GM18861 (cell line): Measurements from ENCODE around the gene LITAF.

Experiments used
- ATAC-seq: cut with Tn5 transposase; IDR thresholded peaks from one replicate; pipeline ENCODE4 v1.9.1; 2021; ENCODE audit not compliant: unreplicated experiment

Gene LITAF

DNA sequence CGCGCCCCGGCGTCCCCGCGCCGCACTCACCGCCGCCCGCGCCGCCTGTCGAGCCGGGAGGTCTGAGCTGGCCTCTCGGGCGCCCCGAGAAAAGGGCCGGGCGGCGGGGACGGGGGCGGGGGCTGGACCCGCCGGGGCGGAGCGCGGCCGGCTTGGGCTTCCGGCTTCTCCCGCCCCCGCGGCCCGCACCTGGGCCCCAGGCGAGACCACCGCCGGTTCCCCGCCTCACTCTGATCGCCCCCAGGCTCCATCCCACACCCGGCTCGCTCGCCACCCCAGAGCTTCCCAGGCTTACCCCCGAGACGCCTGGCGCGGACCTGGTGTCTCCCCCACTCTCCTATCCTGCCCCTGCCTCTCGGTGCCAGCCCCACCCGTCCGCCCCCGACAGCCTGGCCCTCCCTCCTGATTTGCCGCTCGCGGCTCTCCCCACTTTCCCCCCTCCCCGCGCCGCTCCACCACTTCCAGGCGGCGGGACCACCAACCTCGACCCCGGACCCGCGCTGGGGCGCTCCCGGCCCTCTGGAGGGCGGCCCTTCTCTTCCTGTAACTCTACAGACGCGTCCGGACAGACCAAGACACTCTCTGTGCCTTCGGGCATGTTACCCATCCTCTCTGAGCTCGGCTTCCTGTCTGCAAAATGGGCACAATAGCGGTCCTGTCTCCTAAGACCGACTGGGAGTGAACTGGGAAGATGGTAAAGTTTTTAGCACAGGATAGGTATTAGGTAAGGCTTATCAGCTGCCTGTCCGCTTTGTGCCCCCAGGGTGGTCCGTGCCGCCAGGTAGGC, at the start of gene LITAF:
Gene LITAF (minus strand): TSS at position 64 of the 787 bp plus-strand sequence. CDS start 30,189 bp downstream, outside the sequence.
- peak; percentile 35 for ATAC-seq

DNA sequence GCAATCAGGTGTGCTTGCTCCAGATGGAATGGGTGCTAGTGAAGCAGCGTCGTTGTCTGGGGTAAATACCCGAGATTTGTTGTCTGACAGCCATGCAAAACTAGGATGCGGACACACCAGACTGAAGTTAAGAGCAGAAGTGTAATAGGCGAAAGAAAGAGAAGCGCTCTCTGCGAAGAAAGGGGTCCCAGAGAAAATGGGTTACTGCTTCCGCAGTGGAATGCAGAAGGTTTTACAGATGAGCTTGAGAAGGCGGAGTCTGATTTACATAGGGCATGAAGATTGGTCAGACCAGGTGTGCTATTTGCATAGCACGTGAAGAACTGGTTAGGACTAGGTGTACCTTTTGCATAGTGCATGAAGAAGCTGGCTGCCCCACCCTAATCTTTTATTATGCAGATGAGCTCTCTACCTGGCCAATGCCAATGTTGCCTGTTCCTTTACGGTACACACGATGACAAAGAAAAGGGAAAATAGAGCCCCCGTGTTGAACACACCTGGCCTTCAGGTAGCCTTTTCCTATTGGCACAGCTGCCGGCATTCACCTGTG, 49.5 kb upstream of the LITAF start:
- ATAC-seq, result no peak

DNA sequence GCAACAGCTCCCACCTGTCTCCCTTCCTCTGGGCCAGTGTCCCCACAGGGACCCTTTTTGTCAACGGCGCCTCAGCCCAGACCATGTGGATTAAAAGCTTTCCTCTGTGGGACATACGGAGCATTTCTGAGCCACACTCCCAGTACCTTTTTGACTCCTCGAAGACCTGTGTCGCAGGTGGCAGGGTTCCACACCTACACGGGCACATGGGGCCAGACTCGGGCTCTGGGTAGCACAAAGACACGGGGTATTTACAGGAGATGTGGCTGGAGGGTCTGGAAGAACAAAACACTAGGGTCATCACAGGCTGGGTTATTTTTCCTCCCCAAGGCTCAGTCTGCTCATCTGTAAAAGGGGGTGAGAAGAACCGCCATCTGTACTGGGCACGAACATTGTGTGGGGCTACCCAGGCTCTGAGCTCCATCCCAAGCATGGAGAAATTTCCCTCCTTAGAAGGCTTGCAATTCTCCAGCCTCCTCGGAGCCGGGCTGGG, 49.0 kb upstream of the LITAF start:
- no peak for ATAC-seq

DNA sequence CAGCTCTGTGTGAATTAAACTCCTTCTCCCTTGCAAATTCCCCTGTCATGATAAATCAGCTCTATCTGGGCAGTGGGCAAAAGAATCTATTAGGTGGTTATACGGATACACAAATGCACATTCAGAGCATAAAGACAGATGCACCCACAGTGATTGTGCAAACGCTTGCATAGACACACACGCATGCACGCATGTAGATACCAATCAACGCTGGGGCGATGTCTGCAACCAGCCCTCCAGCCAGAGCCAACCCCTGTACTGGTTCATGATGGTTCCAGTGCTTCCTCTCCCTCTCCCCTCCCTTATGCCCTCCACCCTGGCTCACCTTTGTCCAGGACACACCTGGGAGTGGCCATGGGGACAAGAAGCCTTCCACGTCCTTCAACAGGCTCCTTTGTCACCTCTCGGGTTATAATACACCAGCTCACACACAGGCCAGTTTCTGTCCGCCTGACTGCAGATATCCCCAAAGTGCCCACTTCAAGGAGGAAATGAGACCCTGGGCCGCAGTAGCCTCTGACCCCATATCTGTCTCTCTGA, 48.5 kb upstream of the LITAF start:
- ATAC-seq, result no peak

DNA sequence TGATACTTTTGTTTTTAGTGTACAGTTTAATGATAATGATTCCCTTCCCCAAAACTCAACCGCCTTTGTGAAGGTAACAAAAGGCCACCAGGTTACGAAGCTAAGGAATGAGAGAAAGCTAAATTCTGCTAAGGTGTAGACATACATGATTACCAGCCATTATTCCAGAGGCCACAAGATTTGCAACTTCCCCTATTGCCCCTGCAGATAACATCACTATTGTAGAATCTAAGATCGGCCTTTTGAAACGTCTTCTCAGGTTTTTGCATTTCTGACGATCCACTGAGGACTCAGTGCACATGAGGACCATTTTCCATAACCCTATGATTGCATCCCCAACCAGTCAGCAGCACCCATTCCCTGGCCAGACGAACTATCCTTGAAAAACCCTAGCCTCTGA, 47.6 kb upstream of the LITAF start:
- ATAC-seq, result no peak

DNA sequence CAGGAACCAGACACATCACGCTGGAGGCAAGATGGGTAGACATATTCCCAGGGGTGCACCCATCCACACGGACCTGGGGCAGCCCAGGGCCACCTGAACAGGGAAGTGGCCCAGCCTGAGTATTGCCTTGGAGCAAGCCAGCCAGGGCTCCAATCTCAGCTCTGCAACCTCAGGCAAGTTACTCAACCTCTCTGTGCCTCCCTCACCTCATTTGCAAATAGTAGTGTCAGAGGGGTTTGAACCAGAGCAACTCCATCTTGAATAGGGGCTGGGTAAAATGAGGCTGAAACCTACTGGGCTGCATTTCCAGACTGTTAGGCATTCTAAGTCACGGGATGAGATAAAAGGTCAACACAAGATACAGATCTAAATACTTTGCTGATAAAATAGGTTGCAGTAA, 46.4 kb upstream of the LITAF start:
- no peak for ATAC-seq

DNA sequence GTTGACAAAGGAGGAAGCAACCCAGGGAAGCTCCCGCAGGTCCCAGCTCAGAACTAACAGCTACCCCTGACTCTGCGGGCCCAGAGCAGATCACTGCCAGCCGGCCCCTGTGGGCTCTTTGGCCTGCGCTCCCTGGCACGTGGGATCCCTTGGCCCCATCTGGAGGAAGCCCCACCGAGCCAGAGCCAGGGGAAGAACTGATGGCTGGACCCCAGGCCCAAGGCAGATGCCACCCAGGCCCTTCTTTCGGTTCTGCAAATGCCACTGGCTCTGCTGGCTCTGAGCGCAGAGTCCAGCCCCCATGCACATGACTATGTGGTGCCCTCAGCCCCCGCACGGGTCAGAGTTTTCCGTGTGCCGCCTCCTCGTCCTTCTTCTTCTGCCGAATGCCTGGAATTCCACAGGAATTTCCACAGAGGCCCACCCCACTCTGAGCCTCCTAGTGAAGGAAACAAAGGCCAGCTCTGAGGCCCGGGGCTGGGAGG, 45.8 kb upstream of the LITAF start:
- no peak for ATAC-seq

DNA sequence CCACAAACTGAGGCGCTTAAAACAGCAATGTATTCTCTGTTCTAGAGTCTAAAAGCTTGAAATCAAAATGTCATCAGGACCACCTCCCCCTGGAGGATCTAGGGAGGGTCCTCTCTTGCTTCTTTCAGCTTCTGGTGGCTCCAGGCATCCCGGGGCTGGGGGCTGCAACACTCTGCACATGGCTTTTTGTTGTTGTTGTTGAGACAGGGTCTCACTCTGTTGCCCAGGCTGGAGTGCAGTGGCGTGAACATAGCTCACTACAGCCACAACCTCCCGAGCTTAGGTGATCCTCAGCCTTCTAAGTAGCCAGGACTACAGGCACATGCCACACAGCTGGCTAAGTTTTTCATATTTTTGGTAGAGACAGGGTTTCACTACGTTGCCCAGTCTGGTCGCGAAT, 44.5 kb upstream of the LITAF start:
- ATAC-seq, result no peak

DNA sequence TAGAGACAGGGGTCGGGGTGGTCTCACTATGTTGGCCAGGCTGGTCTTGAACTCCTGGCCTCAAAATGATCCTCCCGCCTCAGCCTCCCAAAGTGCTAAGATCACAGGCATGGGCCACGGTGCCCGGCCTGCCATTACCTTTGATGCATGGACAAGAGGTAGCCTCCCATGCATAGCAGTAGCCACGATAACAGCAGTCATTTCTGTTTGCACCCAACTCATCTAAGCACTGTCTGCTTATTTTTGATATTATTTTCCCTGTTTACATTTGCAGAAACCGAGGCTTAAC, 44.0 kb upstream of the LITAF start:
- no peak for ATAC-seq

DNA sequence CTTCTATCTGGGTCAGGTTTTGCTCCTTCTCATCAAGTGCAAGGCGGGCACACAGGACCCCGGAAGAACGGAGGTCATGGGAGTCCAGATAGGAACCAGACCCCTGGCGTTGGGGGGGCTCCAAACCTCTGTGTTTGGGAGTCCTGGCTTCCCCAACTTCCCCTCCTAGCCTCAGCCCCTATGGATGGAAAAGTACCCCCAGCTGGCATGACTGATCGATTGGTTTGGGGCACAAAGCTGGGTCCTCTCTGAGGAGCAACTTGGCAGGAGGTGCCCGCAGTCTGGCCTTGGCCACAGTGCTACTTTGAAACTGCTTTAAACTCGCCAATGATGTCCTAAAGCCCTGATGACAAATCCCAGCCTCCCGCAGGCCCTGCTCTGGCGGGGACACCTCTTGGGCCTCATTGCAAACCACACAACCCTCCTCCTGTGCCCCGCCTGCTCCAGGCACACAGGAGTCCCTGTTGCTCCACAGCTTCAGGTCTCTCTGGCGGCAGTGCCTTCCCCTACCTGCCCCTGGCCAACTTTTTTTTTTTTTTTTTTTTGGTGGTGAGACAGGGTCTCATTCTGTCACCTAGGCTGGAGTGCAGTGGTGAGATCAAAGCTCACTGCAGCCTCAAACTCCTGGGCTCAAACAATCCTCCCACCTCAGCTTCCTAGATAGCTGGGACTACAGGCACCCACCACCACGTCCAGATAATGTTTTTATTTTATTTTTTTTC, 43.5 kb upstream of the LITAF start:
- no peak for ATAC-seq

DNA sequence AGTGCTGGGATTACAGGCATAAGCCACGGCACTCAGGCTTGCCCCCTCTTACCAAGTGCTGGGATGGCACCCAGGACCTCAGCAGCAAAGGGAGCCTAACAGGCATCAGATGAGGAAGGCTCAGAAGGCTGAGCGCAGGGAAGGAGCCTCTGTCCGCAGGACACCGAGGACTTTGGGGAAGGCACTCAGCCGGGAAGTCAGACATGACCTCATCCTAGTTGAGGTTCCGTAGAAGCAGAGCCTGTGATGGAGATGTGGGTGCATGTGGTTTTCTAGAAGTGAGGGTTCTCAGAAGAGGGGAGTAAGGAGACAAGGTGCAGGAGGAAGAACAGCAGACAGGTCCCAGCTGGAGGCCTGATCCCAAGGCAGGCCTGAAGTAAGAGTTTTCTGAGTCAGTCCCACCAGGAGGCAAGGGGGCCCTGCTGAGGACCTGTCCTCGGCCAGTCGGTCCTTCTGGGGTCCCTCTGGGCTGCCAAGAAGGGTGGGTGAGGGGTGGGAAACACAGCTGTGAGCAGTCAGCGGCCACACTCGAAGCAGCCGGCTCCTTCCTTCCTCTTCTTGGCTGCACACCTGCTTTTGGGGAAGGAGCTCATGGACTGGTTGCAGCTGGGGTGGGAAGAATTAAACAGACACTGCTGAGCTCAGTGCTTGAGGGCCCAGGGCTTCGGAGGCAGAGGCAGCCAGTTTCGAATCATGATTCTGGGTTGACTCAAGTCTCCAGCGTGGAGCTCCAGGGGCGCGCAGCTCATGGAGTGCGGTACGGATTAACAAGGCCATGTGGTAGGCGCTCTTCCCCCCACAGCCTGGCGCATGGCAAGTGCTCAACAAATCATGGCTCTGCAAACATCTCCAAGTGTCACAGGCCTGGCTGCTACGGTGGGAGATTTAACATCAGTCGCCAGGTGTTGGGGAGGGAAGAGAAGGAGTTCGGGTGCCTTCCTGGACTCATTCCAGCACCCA, 42.6 kb upstream of the LITAF start:
- no peak for ATAC-seq

DNA sequence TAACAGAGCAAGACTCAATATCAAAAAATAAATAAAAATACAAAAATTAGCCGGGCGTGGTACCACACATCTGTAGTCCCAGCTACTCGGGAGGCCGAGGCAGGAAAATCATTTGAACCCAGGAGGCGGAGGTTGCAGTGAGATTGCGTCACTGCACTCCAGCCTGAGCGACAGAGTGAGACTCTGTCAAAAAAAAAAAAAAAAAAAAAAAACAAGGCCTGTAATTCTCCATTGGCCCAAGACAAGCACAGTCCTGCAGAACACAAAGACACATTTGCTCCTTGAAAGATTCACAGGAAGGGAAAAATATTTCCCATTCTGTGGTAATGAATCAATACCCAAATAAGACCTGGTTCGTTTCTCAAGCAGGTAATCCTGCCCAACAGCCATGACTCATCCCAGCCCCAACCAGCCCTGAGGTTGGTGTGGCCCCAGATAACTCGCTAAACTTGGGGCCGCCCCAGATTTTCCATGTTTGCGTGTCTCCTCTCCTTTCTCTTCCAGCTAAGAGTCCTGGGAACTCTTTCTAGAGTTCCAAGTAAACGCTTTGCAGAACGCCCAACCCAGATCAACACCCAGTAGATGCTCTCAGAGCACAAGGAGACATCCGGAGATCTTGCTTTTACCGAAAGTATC, 41.2 kb upstream of the LITAF start:
- no peak for ATAC-seq

DNA sequence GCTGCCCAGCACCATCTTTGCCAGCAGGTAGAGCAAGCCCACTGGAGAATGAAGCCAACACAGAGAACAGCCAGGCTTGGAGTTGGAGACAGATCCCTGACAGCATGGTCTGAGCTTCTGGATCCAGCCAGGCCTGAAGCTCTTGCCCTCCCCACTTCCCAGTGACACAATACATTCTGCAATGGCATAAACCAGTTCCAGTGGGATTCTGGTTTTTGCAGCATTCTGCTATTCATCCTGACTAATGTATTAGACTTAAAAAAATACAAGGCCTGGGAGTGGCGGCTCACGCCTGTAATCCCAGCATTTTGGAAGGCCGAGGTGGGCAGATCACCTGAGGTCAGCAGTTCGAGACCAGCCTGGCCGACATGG, 40.6 kb upstream of the LITAF start:
- no peak for ATAC-seq

DNA sequence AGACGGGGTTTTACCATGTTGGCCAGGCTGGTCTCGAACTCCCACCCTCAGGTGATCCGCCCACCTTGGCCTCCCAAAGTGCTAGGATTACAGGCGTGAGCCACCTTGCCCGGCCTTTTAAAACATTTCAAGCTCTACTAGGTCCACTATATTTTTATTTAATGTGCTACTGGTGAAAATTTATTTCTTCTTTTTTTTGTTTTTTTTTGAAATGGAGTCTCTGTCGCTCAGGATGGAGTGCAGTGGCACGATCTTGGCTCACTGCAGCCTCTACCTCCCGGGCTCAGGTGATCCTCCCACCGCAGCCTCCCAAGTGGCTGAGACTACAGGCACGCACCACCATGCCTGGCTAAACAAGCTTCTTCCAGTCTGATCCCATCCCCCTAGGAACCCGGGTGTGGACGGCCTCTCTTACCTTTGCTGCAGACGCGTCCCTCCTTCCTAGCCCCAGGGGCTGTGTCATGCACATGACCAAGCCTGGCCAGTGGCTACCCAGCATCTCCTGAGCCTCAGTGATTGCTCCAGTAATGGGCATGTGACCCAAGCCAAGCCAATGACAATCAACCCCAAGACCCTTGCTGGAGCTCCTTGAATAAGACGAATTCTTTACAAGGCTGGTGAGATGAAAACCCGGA, 40.1 kb upstream of the LITAF start:
- no peak for ATAC-seq

DNA sequence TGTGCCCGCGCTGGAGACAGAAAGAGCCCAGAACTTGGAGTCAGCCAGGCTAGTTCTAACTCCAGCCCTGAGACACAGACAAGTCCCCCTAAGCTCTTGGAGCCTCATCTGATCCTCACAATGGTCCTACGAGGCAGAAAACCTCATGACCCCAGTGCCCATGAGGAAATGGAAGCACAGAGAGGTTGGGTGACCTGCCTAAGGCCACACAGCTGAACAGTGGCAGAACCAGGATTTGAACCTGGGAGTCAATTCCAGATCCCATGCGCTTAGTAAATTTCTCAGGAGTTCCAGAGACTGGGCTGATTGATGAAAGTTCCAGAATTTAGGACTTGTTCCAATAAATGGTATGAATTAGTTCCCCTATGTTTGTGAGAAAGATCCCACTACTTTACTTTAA, 39.0 kb upstream of the LITAF start:
- no peak for ATAC-seq

DNA sequence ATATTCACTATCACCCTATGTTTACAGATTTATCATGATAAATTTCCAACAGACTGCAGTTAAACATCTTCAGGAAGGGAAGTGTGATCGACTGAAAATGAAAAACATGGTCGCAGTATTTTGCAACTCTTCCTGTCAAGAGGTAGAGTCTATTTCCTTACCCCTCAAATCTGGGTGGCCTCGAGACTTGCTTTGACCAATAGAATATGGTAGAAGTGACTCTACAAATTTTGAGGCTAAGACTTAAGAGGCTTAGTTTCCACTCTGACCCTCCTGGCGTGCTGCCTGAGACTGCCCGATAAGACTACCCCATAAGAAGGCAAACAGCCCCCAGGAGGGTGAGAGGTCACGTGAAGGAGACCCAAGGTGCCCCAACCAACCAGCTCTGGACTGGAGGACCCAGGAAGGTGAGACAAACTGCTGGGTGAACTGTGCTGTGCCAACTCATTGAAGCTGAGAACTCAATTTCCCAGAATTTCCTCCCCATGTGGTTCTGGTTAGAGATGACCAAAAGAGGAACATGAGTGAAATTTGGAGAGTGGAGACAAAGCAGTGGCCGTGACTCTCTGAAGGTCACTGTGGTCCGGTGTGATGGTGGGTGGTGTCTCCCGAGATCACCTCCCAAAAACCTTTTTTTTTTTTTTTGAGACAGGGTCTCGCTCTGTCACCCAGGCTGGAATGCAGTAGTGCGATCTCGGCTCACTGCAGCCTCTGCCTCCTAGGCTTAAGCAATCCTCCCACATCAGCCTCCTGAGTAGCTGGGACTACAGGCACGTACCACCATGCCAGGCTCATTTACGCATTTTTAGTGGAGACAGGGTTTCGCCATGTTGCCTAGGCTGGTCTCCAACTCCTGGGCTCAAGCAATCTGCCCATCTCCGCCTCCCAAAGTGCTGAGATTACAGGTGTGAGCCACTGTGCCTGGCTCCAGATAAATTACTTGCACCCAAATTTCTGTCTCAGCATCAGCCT, 38.2 kb upstream of the LITAF start:
- ATAC-seq, result no peak

DNA sequence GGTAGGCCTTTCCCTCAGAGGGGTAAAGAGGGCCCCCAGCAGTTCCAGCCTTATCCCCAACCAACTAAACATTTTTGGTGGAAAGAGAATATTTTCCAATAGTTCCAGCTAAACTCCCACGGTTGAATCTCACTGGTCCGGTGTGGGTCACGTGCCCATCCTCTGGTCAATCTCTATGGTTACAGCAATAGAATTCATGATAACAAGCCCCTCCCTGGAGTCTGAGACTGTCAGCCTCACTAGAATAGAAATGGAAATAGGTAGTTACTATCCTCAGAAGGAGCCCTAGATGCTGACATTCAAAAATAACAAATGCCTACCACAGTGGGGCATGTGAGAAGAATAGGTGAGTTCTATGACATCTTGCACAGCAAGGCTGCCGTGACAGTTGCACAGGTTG, 37.5 kb upstream of the LITAF start:
- ATAC-seq, result no peak

DNA sequence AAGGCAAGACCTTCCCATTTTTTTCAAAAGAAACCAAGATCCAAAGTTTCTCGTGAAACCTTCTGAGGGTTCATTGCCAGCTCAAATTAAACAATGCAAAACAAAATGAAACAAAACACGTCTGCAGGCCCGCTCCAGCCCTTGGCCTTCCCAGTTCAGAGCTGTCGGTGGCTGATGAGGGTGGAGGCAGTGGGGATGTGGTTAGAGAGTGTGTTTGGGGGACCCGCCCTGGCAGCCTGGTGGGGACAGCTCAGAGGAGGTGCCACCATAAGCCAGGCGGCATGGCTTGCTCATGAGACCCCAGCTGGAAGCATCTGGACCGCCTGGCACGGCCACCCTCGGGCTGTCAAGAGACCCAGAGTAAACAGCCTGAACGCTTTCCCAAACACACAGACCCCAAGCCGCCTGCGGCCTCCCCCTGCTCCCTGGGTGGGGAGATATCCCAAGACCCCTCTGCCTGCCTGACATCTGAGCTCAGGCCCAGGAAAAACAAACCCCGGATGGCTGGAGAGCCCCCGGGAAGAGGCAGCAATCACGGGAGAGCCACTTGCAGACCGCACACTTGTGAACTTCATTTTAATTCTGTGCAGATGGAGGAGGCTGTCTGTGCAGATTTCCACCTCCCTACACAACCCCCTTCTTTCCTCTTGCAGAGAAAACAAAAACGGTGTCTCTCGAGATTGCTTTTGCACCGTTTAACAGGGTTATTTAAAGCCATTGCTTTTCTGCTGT, 35.4 kb upstream of the LITAF start:
- no peak for ATAC-seq
